Glutamatergic neuron (in vitro differentiated cells): ENCODE results near the gene TMC8. TPM values are rescaled to one million over a fixed set of nuclear protein-coding genes. Genes with fewer than 3 reads are reported as not detected.

Source experiments
- DNase-seq: peaks from one replicate; pipeline ENCODE4 v3.0.0; 2022
- H3K27ac Mint-ChIP-seq: one replicate; pipeline ENCODE4 v1.8.0; 2020; ENCODE audit warnings: mild to moderate bottlenecking, mixed read lengths, inconsistent platforms; ENCODE audit not compliant: unreplicated experiment
- H3K27me3 Mint-ChIP-seq: one replicate; pipeline ENCODE4 v1.8.0; 2020; ENCODE audit warnings: mild to moderate bottlenecking, moderate library complexity, mixed read lengths, inconsistent platforms; ENCODE audit not compliant: unreplicated experiment
- H3K36me3 Mint-ChIP-seq: one replicate; pipeline ENCODE4 v1.8.0; 2020; ENCODE audit warnings: mild to moderate bottlenecking, mixed read lengths, inconsistent platforms; ENCODE audit not compliant: unreplicated experiment
- H3K4me1 Mint-ChIP-seq: one replicate; pipeline ENCODE4 v1.8.0; 2020; ENCODE audit warnings: mild to moderate bottlenecking, low read depth, mixed read lengths, inconsistent platforms; ENCODE audit not compliant: unreplicated experiment
- H3K4me3 Mint-ChIP-seq: one replicate; pipeline ENCODE4 v1.8.0; 2020; ENCODE audit warnings: mild to moderate bottlenecking, mixed read lengths, inconsistent platforms; ENCODE audit not compliant: unreplicated experiment
- H3K9me3 Mint-ChIP-seq: one replicate; pipeline ENCODE4 v1.8.0; 2020; ENCODE audit warnings: mild to moderate bottlenecking, moderate library complexity, mixed read lengths, inconsistent platforms; ENCODE audit not compliant: unreplicated experiment
- CTCF ChIP-seq: fragments of 200-600 bp; sonication (generic); IDR thresholded peaks from one replicate; pipeline ENCODE4 v1.5.0; 2021; ENCODE audit not compliant: partially characterized antibody, unreplicated experiment
- total RNA-seq: library from RNA; stranded (reverse); fragmentation: NEBNext Ultra II Directional; extraction: Animal tissue kit (Norgen Biotek cat#: 25700); gene quantifications from one replicate; pipeline ENCODE4 v1.2.1, GENCODE V29; 2021; ENCODE audit not compliant: unreplicated experiment

TMC8 gene
- total RNA-seq, 1 donor from 2014 or later = not detected

DNA sequence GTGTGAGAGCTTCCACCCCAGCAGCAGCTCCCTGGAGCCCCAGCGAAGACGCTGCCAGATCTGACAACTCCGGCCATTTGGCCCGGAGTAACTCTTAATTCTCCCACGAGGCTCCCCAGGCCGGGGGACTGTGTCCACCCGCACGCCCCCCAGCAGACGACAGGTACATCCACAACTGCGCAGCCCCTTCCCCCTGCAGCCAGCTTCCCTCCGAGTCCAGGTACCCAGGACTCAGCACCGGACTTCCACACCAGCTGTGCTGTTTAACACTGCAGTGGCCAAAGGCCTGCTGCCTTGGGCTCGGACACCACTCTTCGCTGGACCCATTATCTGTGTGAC, 45.0 kb downstream of the TMC8 start:
- no peak for TF ChIP-seq CTCF
- no peaks in the 10 kb centered on the region for H3K36me3 Mint-ChIP-seq
- peaks cover 5% of the 10 kb centered on the region for H3K9me3 Mint-ChIP-seq
- no peak for DNase-seq
- H3K4me3 Mint-ChIP-seq = peak overlapping the region; percentile 30
- H3K27ac Mint-ChIP-seq = peak overlapping the region; percentile 66
- peaks cover 14% of the 10 kb centered on the region for H3K4me1 Mint-ChIP-seq
- H3K27me3 Mint-ChIP-seq = no peaks in the 10 kb centered on the region

DNA sequence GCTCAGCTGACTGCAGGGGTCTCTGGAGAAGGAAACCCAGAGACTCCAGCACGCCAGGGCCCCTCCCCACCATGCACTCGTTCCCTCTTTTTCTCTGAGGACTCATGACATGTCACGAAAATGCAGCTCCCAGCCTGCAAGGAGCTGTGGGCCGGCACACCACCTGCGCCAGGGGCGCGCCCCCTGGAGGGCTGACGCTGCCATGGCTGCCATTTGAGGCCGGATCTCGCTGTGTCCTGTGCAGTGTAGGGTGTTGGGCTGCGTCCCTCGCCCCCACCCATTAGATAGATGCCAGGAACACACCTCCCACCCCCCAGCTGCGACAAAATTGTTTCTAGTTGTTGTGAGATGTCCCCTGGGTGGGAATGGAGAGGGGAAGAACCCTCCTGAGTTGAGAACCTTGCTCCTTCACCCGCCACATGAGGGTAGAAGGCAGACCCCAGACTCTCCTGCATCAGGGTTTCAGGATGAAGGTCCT, 46.0 kb downstream of the TMC8 start:
- peak; percentile 82 for DNase-seq
- Mint-ChIP-seq H3K36me3 (no peaks in the 10 kb centered on the region), H3K27ac (no peak overlapping the region), H3K4me1 (peaks cover 14% of the 10 kb centered on the region), H3K4me3 (no peak overlapping the region), H3K9me3 (peaks cover 3% of the 10 kb centered on the region), H3K27me3 (no peaks in the 10 kb centered on the region)
- TF ChIP-seq CTCF = peak; percentile 94

DNA sequence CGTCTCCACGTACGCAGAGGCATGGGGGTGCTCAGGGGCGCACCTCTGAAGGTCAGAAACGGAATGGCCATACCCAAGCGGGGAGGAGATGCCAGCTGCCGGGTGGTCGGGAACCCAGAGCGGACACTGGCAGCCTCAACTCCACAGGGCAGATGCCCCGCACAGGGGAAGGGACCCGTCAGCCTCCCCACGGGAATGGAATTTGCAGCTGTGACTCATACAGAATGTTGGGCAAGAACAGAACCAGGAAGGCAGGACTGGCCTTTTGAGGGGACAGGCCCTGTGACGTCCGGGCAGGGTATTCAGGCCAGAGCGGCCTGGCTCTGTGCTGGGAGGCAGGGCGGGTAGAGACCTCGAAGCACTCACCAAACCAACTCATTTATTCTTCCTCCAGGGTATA, 48.8 kb downstream of the TMC8 start:
- Mint-ChIP-seq H3K36me3 (no peaks in the 10 kb centered on the region), H3K9me3 (no peaks in the 10 kb centered on the region), H3K27me3 (no peaks in the 10 kb centered on the region), H3K27ac (no peak overlapping the region), H3K4me3 (no peak overlapping the region), H3K4me1 (peaks cover 12% of the 10 kb centered on the region)
- no peak for TF ChIP-seq CTCF
- DNase-seq = no peak

DNA sequence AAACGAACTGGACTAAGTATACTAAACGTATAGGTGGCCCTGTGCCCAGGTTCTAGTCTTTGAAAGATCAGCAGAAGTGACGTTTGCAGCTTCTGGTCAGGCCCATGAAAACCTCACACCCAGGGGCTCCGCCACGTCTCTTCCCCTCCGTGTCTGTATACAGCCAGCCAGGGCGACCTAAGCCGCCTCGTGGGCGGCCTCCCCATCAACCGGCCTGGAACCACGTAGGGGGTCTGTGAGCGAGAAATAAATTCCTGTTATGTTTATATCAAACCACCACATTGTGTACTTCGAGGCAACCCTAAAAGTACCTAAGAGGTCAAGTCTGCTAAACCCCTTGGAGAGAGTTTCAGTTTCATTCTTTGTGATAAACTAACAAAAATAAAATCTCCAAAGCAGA, 49.5 kb downstream of the TMC8 start:
- H3K4me1 Mint-ChIP-seq = peaks cover 11% of the 10 kb centered on the region
- TF ChIP-seq CTCF = no peak
- no peaks in the 10 kb centered on the region for H3K36me3 Mint-ChIP-seq
- H3K4me3 Mint-ChIP-seq = no peak overlapping the region
- no peaks in the 10 kb centered on the region for H3K27me3 Mint-ChIP-seq
- no peaks in the 10 kb centered on the region for H3K9me3 Mint-ChIP-seq
- H3K27ac Mint-ChIP-seq = no peak overlapping the region
- no peak for DNase-seq

DNA sequence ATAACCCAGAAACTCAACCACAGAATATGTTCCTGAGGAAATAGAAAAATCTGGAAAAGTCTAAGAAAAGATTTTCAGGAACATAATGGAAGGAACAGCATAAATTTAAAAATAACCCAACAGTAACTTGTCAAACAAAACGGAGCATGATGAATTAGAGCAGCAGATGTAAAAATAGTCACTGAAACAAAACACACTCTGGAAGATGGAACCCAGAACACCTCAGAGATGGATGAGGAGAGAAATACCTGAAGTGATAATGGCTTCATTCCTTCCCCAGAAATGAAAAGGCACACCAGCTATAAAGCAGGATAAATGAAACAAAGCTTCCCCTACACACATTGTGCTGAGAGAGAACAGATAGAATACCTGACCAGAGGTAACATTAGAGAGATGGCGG, 49.9 kb downstream of the TMC8 start:
- Mint-ChIP-seq H3K27me3 (no peaks in the 10 kb centered on the region), H3K36me3 (no peaks in the 10 kb centered on the region), H3K4me1 (peaks cover 6% of the 10 kb centered on the region), H3K4me3 (no peak overlapping the region), H3K27ac (no peak overlapping the region), H3K9me3 (no peaks in the 10 kb centered on the region)
- no peak for TF ChIP-seq CTCF
- no peak for DNase-seq
